ENCODE results near the gene DGKB.

Gene DGKB

GRCh38 chr7:14767716-14768425 lies 134.7 kb downstream of the DGKB start:
- TF ChIP-seq, protein P1, sequence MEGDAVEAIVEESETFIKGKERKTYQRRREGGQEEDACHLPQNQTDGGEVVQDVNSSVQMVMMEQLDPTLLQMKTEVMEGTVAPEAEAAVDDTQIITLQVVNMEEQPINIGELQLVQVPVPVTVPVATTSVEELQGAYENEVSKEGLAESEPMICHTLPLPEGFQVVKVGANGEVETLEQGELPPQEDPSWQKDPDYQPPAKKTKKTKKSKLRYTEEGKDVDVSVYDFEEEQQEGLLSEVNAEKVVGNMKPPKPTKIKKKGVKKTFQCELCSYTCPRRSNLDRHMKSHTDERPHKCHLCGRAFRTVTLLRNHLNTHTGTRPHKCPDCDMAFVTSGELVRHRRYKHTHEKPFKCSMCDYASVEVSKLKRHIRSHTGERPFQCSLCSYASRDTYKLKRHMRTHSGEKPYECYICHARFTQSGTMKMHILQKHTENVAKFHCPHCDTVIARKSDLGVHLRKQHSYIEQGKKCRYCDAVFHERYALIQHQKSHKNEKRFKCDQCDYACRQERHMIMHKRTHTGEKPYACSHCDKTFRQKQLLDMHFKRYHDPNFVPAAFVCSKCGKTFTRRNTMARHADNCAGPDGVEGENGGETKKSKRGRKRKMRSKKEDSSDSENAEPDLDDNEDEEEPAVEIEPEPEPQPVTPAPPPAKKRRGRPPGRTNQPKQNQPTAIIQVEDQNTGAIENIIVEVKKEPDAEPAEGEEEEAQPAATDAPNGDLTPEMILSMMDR (conservative IDR thresholded peaks at IDR 0.05; ENCODE audit: low read length) = no peak
- DNase-seq (ENCODE audit: low read depth) = peak; percentile 40
- H3K4me3 ChIP-seq (ENCODE audit: low read length) = no peak overlapping the region

- peak; percentile 74 for DNase-seq (ENCODE audit: low read depth)
- no peak overlapping the region for H3K4me3 ChIP-seq (ENCODE audit: low read length)
- TF ChIP-seq, protein P1 (conservative IDR thresholded peaks at IDR 0.05; ENCODE audit: low read length) = no peak
Measured at GRCh38 chr7:14766747-14767146, 135.8 kb downstream of the DGKB start.

GRCh38 chr7:14765731-14766130 lies 136.8 kb downstream of the DGKB start:
- no peak for DNase-seq (ENCODE audit: low read depth)
- TF ChIP-seq, protein P1 (conservative IDR thresholded peaks at IDR 0.05; ENCODE audit: low read length) = no peak

DNA sequence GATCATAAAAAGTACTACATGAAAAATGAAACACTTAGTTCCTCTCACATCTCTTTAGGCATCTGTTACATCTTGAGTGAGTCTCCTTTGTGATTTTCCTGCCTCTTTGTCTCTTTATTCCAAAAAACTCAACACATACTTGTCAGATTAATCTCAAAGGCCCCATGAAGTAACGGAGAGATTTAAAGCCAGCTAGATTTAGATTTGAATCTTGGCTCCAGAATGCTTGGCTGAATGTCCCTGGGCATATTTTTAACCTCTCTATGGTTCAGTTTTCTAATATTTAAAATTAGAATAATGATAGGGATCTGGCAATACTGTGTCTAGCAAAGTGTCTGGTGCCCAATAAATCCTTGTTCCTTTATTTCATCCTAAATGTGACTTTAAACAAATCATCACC lies 140.0 kb downstream of the DGKB start:
- TF ChIP-seq, protein P1 (conservative IDR thresholded peaks at IDR 0.05; ENCODE audit: low read length) = no peak
- DNase-seq (ENCODE audit: low read depth) = no peak
- H3K4me3 ChIP-seq (ENCODE audit: low read length) = no peak overlapping the region

More at GRCh38 chr7:14765731-14766130, 136.8 kb downstream of the DGKB start:
- H3K4me3 ChIP-seq (ENCODE audit: low read length) = no peak overlapping the region

- TF ChIP-seq, protein P1 (conservative IDR thresholded peaks at IDR 0.05; ENCODE audit: low read length) = no peak
- peak; percentile 82 for DNase-seq (ENCODE audit: low read depth)
- no peak overlapping the region for H3K4me3 ChIP-seq (ENCODE audit: low read length)
Measured at GRCh38 chr7:14761510-14762296, 140.8 kb downstream of the DGKB start.

- H3K4me3 ChIP-seq (ENCODE audit: low read length) = no peak overlapping the region
- TF ChIP-seq, protein P1 (conservative IDR thresholded peaks at IDR 0.05; ENCODE audit: low read length) = no peak
- no peak for DNase-seq (ENCODE audit: low read depth)
Measured at GRCh38 chr7:14760730-14761478, 141.6 kb downstream of the DGKB start.
